Measurements from ENCODE around the gene BTNL3. TPM values are rescaled to one million over a fixed set of nuclear protein-coding genes. Genes with fewer than 3 reads are reported as not detected.

BTNL3 gene
- total RNA-seq, 1 experiment from 2014 or later: not detected

Small RNA genes lying within 50 kb of the gene (microRNA-seq; reads per million reads assigned to microRNA genes)
- not detected for gene MIR8089 (ENCODE audit: borderline number of aligned reads)

Other genes starting within 250 kb of the BTNL3 start
- not detected in 3 replicates for gene OR2Y1, start 248.8 kb upstream of the BTNL3 start, total RNA-seq (2021)
- gene MGAT1, start 186.0 kb upstream of the BTNL3 start, total RNA-seq (2021): 78.4 to 93.6 TPM (median 86.3 TPM) in 3 replicates
- 35.7 to 41.2 TPM (median 39.5 TPM) in 3 replicates for gene ZFP62, start 127.6 kb upstream of the BTNL3 start, total RNA-seq (2021)
- gene BTNL8, start 89.7 kb upstream of the BTNL3 start, total RNA-seq (2021): 0.48 to 0.96 TPM (median 0.85 TPM) in 3 replicates
- 1.6 to 3.4 TPM (median 1.8 TPM) in 3 replicates for gene BTNL9, start 51.4 kb downstream of the BTNL3 start, total RNA-seq (2021)
- not detected in 3 replicates for gene OR2V1, start 142.3 kb downstream of the BTNL3 start, total RNA-seq (2021)
- gene OR2V2, start 158.7 kb downstream of the BTNL3 start, total RNA-seq (2021): not detected in 3 replicates
- 0.64 to 1.4 TPM (median 0.98 TPM) in 3 replicates for gene TRIM7, start 216.3 kb downstream of the BTNL3 start, total RNA-seq (2021)
- 31.9 to 33.5 TPM (median 32.2 TPM) in 3 replicates for gene TRIM41, start 234.4 kb downstream of the BTNL3 start, total RNA-seq (2021)

All from WTC11 (cell line).